ENCODE results near the gene ZCRB1.

Gene ZCRB1

DNA sequence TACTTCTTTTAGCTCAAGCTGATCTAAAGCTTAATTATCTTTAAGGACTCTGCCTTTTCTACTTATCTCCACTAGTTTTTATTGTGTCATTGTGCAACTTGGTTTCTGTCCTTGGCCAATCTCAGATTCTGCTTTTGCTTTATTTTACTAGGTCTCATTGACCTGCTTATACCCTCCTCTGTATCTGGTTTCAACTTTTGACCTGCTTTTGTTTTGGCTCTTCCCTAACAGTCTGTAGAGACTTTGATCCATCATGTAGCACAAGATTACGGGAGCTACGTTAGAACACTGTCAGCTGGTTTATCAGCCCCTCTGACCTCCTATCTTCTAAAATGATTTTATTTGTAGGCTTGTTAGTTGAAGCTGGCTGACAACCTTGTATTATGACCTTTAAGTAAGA lies 43.6 kb downstream of the ZCRB1 start:
- TF ChIP-seq, protein P1, sequence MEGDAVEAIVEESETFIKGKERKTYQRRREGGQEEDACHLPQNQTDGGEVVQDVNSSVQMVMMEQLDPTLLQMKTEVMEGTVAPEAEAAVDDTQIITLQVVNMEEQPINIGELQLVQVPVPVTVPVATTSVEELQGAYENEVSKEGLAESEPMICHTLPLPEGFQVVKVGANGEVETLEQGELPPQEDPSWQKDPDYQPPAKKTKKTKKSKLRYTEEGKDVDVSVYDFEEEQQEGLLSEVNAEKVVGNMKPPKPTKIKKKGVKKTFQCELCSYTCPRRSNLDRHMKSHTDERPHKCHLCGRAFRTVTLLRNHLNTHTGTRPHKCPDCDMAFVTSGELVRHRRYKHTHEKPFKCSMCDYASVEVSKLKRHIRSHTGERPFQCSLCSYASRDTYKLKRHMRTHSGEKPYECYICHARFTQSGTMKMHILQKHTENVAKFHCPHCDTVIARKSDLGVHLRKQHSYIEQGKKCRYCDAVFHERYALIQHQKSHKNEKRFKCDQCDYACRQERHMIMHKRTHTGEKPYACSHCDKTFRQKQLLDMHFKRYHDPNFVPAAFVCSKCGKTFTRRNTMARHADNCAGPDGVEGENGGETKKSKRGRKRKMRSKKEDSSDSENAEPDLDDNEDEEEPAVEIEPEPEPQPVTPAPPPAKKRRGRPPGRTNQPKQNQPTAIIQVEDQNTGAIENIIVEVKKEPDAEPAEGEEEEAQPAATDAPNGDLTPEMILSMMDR (IDR thresholded peaks at IDR 0.05; ENCODE audit: control insufficient read depth, insufficient read depth, low read depth, low read length, missing control alignments), result no peak
- DNase-seq (ENCODE audit: low read depth), result no peak
- H3K4me3 ChIP-seq (ENCODE audit: control insufficient read depth, low read depth, low read length), result no peak overlapping the region

DNA sequence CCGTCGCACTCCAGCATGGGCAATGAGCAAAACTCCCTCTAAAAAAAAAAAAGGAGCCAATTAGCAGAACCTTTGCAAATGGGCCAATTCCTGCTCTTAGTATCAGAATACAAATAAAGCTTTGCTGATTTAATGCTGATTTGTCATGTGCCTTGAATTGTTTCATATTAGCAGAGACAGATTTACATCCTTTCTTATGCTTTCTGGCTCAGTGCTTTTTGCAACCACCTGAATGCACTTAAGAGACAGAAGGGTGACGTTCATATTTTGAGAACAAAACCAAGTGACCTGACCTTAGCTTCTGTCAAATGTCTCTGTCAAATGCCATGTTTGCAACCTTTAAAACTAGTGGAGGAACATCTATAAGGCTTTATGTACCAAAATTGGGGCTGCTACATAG lies 44.0 kb downstream of the ZCRB1 start:
- TF ChIP-seq, protein P1 (IDR thresholded peaks at IDR 0.05; ENCODE audit: control insufficient read depth, insufficient read depth, low read depth, low read length, missing control alignments), result no peak
- no peak overlapping the region for H3K4me3 ChIP-seq (ENCODE audit: control insufficient read depth, low read depth, low read length)
- no peak for DNase-seq (ENCODE audit: low read depth)

DNA sequence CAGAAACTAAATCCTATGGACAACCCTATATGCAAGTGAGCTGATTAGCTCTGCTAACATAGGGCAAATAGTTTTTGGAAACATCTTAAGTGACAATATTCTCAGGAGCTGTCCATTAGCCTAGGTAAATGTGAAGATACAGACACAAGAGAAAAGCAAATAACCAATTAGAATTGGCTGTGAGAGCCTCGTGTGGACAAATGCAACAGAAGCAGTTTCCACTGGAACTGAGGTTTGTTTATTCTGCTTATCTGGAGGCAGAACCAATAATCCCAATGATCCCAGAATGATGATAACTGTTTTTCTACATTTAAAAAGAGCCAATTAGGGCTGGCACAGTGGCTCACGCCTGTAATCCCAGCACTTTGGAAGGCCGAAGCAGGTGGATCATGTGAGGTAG lies 44.6 kb downstream of the ZCRB1 start:
- TF ChIP-seq, protein P1 (IDR thresholded peaks at IDR 0.05; ENCODE audit: control insufficient read depth, insufficient read depth, low read depth, low read length, missing control alignments), result no peak
- no peak for DNase-seq (ENCODE audit: low read depth)

DNA sequence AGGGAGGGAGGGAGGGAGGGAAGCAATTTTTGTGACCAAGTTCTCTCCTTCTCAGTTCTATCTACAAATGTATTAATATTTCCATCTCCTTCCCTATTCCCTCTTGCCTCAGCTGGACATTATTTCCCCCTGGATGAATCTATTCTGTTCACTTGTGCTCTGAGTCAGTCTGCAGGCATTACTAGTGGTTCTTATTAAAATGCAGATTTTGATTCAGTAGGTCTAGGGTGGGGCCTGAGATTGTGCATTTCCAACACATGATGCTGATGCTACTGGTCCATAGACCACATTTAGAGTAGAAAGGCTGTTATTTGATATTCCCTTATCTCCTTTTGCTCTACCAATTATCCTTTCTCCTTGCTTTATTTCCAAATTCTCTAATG lies 47.8 kb downstream of the ZCRB1 start:
- H3K4me3 ChIP-seq (ENCODE audit: control insufficient read depth, low read depth, low read length), result no peak overlapping the region
- DNase-seq (ENCODE audit: low read depth), result no peak
- TF ChIP-seq, protein P1 (IDR thresholded peaks at IDR 0.05; ENCODE audit: control insufficient read depth, insufficient read depth, low read depth, low read length, missing control alignments), result no peak

More for the DNA sequence above, 44.6 kb downstream of the ZCRB1 start:
- H3K4me3 ChIP-seq (ENCODE audit: control insufficient read depth, low read depth, low read length), result no peak overlapping the region

DNA sequence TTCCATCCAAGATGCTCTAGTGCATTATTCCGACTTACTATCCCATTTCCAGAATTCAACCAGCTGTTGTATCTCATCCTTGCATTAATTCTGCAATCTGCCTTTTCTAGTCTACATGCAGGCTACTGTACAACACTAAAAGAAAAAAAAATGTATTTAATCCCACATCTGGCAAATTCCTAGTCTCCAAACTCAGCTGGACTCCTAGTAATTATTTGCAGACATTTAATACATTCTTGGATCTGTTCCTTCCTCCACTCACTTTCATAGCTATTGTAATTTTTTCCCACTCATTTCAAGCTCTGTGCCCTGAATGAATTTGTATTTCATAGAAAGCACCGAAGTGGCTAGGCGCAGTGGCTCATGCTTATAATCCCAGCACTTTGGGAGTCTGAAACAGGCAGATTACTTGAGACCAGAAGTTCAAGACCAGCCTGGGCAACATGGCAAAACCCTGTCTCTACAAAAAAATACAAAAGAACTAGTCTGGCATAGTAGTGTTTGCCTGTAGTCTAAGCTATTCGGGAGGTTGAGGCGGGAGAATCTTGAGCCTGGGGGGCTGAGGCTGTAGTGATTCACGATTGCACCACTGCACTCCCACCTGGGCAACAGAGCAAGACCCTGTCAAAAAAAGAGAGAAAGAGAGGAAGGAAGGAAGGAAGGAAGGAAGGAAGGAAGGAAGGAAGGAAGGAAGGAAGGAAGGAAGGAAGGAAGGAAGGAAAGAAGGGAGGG lies 48.3 kb downstream of the ZCRB1 start:
- no peak overlapping the region for H3K4me3 ChIP-seq (ENCODE audit: control insufficient read depth, low read depth, low read length)
- TF ChIP-seq, protein P1 (IDR thresholded peaks at IDR 0.05; ENCODE audit: control insufficient read depth, insufficient read depth, low read depth, low read length, missing control alignments), result no peak
- no peak for DNase-seq (ENCODE audit: low read depth)

DNA sequence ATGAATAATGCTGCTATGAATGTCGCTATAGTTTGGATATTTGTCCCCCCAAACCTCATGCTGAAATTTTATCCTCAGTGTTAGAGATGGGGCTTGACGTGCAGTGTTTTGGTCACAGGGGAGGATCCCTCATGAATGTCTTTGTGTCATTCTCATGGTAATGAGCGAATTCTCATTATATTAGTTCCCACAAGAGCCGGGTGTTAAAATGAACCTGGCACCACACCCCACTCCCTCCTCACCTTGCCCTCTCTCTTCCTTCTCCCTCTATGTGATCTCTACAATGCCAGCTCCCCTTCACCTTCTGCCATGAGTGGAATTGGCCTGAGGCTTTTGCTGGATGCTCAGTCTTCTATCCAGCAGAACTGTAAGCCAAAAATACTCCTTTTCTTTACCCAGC lies 50.4 kb downstream of the ZCRB1 start:
- no peak for DNase-seq (ENCODE audit: low read depth)
- TF ChIP-seq, protein P1 (IDR thresholded peaks at IDR 0.05; ENCODE audit: control insufficient read depth, insufficient read depth, low read depth, low read length, missing control alignments), result no peak

More for the DNA sequence above, 50.4 kb downstream of the ZCRB1 start:
- H3K4me3 ChIP-seq (ENCODE audit: control insufficient read depth, low read depth, low read length), result no peak overlapping the region
